GM23248 (cell line): Measurements from ENCODE around the gene EMP3.

Experiments
- EZH2 ChIP-seq: fragments of 200-600 bp; sonication (generic); IDR thresholded peaks from 2 replicates; pipeline ENCODE4 v1.6.1; 2018; ENCODE audit warnings: antibody characterized with exemption, mild to moderate bottlenecking; ENCODE audit not compliant: insufficient read depth, poor library complexity, severe bottlenecking
- EZH2phosphoT487 ChIP-seq: fragments of 200-600 bp; sonication (generic); IDR thresholded peaks from 2 replicates; pipeline ENCODE4 v1.6.1; 2018; ENCODE audit warnings: antibody characterized with exemption, moderate library complexity, mild to moderate bottlenecking, low read depth; ENCODE audit not compliant: insufficient read depth

GRCh38 chr19:48344892-48345291 is 19.5 kb downstream of the EMP3 start:
- TF ChIP-seq EZH2phosphoT487: no peak
- no peak for TF ChIP-seq EZH2
